Germinal center (tissue), 1 donor: ENCODE results near the gene FRMD4A.
"Not testable (repeated sequence)": the region's sequence is repeated elsewhere in the genome, so short reads cannot be mapped to it uniquely, and the experiment has no call there.

Experiments
- DNase-seq: peaks from one replicate; pipeline ENCODE4 v3.0.0; 2012; ENCODE audit warnings: mixed read lengths, low spot score

FRMD4A gene

DNA sequence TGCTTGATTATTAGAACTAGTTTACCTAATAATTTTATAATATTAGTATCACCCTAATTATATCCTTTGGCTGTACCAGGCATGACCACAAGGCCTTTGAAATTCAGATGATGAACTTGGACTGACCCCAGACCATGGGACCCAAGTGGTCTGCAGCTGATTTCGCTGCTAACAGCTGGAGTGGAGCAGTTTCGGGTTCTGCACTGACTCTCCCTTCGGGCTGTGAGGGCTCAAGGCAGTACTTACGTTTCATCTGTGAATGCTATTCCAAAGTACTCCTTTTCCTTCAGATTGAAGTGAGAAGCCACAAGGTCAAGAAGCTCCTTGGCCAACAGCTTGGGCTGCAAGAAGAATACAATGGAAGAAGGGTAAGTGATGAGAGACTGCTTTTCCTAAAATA, 520.2 kb downstream of the FRMD4A start:
- DNase-seq = no peak

DNA sequence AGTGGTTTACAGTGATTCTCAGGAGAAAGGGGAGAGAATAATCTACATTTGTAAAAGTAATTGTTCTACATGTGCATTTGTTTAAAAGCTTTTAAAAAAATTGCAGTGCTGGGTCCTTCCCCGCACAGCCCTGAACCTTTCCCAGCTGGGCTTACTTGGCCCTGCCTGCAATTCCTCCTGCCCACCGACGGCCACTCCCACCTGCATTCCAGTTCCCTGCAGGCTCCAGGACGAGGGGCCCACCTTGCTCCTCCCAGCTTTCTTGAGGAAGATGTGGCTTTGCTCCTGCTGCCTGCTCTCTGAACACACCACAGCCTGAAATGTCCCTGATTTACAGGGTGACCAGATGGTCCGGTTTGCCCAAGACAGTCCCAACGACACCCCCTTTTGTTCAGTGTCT, 521.3 kb downstream of the FRMD4A start:
- no peak for DNase-seq

DNA sequence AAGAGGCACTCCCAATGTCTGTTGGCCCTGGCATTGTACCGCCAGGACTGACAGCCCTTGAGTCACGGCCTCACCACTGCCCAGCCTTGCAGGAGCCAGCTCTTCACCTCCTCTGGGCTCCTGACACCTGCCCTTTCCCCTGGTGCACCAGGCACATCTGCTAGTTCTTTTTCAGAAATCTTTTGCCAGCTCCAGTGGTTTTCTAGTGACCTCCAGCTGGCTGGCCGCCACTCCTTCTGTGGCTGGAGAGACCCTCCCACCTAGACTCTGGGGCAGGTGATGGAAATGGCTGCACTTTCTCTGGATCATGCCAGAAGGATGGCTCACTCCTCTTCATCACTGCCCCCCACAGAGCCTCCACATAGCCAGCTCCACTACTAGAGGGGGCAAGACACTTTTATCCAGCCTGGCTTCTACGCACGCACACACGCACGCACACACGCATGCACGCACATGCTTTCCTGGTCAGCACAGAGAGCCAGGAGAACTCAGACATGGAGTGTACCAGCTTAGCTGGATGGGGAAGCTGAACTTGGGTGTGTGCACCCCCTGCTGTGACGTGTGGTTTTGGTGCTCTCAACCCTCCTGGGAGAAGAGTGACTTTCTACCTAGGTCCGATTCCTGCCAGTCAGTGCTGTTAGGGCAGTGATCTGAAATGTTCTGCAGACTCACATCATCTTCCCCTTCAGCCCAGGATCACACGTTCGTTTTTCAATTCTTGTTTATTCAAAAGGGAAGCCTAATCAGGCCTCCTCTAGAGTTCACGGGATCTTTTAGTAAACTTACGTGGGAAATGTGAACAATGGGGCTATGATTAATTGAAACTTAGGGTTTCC, 522.0 kb downstream of the FRMD4A start:
- DNase-seq = no peak

DNA sequence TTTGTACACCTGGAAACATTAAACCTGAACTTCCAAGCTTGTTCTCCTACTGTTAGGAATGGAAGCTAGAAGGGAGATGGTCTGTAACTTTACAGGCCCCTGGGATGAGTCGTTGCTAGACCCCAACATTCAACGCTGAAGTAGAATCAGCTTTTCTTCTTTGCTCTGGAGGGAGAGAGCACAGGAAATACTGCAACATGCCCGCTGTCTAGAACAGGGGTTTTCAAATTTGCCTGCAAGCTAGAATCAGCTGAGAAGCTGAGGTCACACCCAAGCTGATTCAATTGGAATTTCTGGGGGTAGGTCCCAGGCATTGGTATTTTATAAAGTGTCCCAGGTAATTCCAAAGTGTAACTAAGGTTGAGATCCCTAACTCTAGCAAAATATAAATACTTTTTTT, 524.3 kb downstream of the FRMD4A start:
- no peak for DNase-seq

DNA sequence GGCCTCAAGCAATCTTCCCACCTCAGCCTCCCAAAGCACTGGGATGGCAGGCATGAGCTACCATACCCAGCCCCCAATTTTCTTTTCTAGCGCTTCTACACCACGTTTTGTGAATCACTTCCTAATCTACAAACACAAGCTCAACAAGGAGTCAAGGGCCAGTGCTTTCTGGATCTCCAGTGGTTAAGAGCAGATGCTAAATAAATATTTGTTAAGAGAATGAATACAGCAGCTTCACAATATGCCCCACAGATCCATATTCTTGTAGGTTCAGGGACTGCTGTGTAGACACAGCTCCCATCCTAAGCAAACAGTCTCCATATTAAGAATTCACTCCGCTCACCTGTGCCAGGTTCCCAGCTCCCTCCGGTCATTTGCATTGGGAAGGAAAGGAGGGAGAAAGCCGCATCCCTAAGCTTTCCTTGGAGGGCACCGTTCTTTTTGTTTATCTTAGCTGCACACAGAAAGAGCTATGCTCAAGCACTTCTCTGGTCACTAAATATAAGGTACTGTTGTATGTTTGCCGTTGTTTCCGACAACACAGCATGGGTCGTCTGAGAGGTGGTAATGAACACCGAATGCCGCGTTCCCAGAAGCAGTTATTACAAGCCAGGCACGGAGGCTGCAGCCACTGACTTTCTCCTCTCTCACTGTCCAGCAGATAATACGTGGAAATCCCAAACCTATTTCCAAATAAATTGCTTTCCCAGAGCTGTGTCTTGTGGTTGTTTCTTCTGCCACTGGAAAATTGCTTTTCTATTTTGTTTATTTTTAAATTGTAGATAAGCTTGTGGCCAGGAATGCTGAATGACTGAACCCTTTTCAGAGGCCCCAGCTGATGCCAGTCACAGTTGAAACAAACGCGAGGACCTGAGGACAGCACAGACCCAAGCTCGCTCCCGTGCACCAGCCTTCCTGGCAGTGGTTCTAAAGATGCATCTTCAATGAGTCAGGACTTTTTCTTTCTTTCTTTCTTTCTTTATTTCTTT, 526.9 kb downstream of the FRMD4A start:
- no peak for DNase-seq

DNA sequence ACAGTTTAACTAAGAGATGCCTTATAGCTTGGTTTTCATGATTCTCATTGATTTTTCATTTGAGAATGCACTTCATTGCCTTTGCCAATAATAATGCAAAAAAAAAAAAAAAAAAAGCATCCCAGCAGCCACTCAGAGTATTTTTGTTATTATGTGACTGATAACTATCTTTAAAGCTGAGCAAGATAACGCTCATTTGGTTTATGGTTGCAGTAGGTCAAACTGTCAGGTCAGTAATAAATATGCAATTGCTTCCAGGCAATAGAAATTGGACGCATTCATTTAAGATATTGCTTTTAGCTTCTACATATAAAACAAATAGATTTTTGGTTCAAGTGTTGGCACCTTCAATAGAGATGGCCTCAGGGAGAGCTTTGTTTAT, 528.8 kb downstream of the FRMD4A start:
- DNase-seq = no peak

DNA sequence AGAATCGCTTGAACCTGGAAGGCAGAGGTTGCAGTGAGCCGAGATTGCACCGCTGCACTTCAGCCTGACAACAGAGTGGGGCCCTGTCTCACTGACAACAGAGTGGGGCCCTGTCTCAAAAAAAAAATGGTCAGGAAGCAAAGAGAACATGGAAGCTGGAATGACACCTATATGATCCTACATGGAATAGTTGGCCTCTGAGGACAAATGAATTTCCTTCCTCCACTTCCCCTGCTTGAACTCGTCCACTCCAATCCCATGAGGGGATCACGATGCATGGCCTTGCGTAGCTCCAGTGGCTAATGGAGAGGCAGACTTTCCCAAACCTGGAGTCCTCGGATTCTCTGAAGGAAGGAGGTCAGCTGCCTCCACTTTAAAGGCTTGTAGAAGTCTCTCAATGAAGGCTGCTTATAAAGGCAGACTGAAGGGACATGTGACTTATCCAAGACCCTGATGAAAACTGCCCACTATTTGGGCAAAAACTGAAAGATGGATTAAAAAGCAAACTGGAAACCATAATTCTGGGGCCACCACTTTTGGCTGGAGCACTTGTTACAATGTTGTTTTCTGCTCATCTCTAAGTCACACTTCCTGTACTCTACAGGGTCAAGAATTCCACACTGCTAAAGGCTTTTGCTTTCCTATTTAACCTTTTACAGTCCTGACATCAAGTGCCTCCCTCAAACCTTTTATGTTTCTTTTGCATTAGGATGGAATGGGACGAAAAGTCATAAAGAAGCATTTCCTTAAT, 529.4 kb downstream of the FRMD4A start:
- DNase-seq = no peak

DNA sequence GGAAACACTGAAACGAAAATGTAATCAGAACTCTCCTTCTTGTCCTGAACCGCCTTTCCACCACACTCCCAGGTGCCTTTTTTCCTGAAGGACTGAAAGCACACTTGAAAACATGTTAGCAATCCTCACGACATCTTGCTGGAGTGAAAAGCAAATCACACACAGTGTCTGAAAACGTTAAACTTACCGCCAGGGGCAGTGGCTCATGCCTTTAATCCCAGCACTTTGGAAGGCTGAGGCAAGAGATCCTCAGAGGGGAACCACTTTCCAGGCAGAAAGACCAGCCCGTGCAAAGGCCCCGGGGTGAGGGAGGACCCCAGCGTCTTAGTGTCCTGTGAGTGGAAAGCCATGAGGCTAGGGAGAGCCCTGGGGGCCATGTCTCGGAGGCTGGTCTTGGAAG, 533.6 kb downstream of the FRMD4A start:
- DNase-seq = no peak

DNA sequence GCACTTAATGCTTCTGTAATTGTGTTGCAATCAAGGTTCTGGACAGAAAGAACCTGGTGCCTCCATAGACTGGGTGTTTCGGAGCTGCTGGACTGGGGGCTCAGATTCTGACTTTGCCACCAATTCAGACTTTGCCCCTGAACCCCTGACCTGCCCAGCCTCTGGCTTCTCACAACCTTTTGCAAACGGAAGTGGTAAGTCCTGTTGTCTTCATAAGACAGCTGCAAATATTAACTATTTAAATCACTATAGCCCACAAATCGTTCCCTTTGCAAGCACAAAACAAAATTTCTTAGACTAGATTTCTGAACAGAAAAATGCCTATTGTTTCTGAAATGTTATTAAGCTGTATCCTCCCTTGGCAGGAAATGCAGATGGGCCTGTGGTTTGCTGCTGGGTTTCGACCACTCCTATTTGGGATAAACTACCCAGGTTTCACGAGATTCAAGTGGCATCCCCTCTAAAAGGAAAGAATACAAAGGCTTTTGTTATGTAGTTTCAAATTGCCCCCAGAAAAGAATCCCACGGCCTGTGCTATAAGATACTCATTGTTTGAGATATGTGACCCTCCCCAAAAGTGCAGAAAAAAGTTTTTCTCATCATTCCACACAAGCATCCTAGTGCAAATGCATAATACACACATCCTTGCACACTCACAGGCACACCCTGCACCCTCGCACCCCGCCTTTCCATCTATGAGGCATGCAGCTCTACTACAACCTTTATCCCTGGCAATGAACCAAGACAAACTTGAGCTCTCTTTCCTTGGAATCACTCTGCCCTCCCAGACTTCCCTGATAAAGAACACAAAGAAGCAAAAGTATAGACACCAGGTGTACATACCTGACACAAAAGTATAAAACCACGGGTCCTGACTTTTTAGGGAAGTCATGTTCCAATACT, 534.8 kb downstream of the FRMD4A start:
- DNase-seq = no peak

DNA sequence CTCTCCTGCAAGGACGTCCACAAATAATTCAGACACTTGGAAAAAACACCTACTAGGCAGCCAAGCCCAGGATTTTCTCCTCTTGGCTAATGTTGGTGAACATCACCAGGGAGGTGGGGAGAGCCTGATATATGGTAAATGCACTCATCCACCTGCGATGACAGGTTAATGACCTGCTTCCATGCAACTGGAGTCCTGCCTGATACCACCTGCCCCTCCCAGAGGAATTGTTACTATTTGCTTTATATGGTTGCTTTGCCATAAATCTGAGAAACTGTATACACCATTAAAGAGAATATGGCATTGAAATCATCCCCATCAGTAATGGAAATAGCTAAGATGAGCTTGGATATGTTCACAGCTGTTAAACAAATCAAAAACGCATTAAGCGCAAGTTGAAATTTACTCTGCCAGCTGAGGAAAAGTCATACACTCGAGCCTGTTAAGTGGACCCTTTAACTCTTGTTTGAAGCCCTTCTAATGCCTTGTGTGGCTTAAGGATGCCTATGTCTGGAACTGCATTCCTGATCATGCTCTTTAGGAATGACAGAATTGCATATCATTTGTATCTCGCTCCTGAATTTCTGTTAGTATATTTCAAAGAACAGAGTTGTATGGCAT, 535.6 kb downstream of the FRMD4A start:
- DNase-seq = no peak

DNA sequence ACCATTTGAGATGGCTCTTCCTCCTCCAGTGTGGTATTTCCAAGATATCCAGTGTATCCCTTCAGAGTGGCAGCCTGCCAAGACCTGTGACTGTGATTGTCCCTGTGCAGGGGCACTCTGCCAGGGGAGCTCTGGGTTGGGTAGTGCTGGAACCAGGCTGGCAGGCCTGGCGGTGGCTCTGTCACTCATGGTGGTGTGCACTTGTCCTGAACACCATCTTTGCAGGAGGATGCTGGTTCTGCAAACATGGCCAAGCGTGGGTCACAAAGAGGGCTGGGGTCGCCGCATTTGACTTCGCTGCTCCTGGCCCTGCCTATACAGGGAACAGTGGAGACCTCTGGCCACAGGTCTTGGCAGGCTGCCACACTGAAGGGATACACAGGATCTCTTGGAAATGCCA, 538.7 kb downstream of the FRMD4A start:
- no peak for DNase-seq

DNA sequence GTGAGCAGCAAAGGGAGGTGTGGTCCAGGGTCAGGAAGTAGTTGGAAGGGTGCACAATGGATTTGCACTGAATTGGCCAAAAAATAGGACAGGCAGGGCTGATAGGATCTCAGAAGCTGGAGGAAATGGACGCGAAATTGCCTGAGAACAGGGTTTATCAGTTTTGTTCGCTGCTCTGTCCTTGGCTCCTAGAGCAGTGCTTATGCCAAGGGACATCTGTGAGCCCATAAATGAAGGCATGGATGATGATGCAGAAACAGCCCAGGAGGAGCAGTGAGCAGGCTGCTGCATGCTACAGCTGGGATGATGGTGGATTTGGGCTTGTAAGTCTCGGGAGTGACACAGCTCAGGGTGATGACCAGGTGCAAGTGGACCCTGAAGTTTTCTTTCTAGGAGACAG, 539.2 kb downstream of the FRMD4A start:
- DNase-seq = no peak

DNA sequence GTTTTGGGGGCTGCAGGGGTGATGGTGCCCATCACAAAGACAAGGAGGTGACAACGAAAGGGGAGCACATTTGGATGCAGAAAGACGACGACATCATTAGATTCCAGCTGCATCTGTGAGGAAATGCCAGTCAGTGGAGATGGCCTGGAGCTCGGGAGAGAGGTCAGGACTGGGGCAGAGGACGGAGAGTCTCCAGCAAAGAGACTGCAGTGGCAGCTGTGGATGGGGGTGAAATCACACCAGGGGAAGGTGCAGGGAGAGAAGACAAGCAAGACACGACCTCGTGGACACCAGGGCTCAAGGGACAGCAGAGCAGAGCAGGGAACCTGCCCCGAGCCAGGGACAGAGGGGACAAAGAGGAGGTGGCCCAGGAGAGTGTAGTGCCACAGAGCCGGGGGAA, 540.5 kb downstream of the FRMD4A start:
- DNase-seq = no peak

DNA sequence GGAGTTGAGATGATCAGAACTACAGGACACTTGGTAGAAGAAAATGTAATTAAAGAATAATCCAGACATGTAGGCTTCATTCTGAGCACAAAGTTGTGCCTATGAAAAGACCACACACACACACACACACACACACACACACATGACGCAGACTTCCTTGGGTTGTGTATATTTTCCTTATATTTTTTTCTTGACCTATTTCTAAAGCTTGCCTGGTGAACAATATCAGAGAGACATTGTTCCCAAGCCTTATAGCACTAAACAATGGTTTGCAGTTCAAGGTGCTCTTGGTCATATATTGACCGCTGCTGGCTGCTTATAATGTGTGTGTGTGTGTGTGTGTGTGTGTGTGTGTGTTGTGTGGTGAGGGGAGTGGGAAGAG, 541.3 kb downstream of the FRMD4A start:
- DNase-seq = no peak

DNA sequence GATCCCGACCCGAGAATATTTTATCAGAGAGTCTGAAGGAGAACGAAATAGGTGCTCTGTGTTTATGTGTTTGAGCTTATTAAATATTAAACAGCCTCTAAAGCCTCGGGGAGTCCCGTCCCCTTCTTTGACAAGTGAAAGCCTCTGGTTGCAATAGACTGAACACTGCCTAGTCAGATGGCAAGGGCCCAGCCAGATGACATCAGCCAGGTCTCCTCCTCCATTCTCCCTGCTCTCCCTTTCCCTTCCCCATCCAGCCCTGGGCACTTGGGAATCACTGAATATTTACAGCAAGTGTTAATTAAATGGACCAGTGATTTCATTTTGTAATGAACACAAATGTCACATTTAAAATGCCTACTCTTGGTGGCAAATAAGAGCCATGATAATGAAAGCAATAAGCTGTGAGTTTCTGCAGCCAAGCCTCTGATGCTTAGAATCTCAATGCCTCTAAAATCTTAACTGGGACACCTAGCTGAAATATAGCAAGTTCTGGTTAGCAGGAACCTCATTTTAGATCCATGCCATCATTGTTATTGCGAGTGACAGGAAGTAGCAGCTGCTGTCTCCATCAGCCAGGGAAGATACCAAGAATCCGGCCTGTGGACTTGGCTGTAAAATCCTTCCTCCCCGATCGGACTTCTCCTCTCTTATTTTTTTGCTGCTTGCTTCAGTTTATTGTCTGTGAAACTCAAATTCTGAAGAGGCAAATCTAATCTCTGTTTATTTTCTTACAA, 541.8 kb downstream of the FRMD4A start:
- no peak for DNase-seq

DNA sequence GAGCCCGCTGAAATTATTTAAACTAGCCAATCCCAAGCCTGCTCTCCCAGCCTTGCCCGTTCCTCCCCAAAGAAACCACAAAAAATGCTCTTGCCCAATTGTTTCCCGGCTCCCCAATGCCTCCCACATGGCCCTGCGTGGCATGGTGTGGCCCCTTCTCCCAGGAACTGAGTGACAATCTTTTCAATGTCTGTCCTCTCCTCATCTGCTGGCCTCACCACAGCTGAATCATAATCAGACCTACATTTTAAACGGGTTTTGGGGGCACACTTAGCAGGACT, 542.5 kb downstream of the FRMD4A start:
- DNase-seq = no peak

DNA sequence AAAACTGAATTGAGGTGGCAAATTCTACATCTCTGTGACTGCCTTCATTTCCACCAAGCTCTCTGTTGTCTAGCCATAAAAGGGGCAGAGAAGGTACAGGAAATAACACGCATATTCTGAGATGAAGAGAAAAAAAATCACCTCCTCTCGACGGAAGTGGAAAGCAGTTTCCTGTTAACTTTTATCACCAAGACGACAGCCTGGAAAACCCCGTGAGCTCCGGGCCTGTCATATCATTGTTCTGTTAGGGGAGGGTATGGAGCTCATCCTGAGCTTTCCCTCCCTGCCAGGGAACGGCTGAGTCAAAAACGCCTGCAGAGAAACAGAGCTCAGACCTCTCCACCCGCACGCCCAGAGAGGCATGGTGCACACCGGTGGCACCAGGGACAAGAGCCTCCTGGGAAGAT, 543.7 kb downstream of the FRMD4A start:
- peak; percentile 66 for DNase-seq

DNA sequence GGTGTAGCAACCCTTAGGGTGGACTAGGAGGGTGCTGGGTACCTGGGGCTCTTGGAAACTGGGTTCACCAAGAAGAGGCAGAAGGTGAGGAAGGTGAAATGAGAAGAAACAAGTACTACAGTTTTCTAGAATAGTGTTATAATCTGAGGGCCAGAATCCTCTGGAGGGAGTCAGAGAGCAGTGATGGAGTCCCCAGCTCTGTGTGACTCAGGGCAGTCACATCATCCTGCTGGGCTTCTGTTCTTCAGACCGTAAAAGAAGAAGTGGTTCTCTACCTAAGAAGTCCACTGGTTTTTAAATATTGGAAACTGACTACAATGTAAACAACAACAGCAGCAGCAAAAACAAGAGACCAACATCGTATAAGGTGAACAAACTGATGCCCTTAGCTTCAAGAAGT, 546.7 kb downstream of the FRMD4A start:
- DNase-seq = no peak

DNA sequence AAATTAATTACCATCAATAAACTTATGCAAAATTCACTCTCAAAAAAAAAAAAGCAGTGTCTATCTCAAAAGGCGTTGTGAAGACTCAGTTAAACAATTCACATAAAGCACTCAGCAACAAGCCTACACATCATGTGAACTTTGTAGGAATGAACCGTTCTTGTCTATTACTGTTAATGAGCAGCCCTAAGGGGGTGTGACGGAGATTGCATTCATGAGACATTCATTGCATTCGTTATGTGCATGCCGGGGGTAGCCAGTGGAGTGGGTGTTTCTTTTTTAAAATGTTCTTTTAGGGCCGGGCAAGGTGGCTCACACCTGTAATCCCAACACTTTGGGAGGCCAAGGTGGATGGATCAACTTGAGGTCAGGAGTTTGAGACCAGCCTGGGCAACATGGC, 551.0 kb downstream of the FRMD4A start:
- DNase-seq = no peak

DNA sequence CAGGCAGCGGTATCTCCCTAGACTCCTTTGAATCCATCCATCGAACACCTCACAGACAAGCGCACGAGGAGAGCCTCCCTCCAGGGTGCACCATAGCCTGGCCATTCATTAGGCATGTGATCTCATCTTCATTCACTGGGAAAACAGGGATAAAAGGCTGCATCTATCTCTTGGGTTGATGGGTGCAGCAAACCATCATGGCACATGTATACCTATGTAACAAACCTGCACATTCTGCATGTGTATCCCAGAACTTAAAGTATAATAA, 552.1 kb downstream of the FRMD4A start:
- not testable (repeated sequence) for DNase-seq

DNA sequence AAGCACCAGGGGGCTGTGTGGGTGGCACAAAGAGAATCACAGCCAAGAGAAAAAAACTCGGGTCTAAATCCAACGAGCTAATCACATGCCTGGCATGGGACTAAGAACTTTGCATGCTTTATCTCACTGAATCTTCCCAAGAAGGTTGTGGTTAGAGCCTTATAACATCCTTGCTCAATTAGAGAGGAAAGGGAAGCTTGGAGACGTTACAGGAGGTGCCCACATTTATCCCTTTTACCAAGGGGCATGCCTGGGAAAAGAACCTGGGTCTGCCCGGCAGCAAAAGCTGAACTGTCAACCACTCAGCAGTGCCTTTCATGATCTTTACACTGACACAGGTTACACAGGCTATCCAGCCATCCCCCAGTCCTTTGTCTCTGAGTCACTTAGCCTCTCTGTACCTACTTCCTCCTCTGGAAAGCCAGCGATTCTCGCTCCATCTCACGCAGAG, 553.8 kb downstream of the FRMD4A start:
- peak; percentile 29 for DNase-seq
